NK-92 treated with Interleukin-12 subunit alpha and Interleukin-12 subunit beta, amount 100 ng/mL, for 24 hours (cell line): ENCODE results near the gene SURF6.
"Not testable (repeated sequence)": the region's sequence is repeated elsewhere in the genome, so short reads cannot be mapped to it uniquely, and the experiment has no call there.

Experiments used
- DNase-seq: peaks from one replicate; lab custom pipeline; 2025; lab: John Stamatoyannopoulos, UW

The SURF6 gene

GRCh38 chr9:133327021-133327420 lies 9.0 kb downstream of the SURF6 start:
- not testable (repeated sequence) for DNase-seq

- no peak for DNase-seq
These were observed 11.8 kb downstream of the SURF6 start for GRCh38 chr9:133323991-133324703.

GRCh38 chr9:133323211-133323610 lies 12.8 kb downstream of the SURF6 start:
- no peak for DNase-seq

- no peak for DNase-seq
These were observed 13.3 kb downstream of the SURF6 start for GRCh38 chr9:133322701-133323100.

- no peak for DNase-seq
These were observed 14.5 kb downstream of the SURF6 start for GRCh38 chr9:133321411-133321935.

- DNase-seq = no peak
These were observed 15.5 kb downstream of the SURF6 start for GRCh38 chr9:133320421-133320881.

- DNase-seq = not testable (repeated sequence)
These were observed 18.4 kb downstream of the SURF6 start for GRCh38 chr9:133317551-133317950.

GRCh38 chr9:133315997-133316396 lies 20.0 kb downstream of the SURF6 start:
- no peak for DNase-seq

GRCh38 chr9:133309608-133310007 lies 26.4 kb downstream of the SURF6 start:
- no peak for DNase-seq

GRCh38 chr9:133307301-133307700 lies 28.7 kb downstream of the SURF6 start:
- no peak for DNase-seq

GRCh38 chr9:133306242-133307204 lies 29.5 kb downstream of the SURF6 start:
- DNase-seq = no peak

GRCh38 chr9:133305731-133306130 lies 30.3 kb downstream of the SURF6 start:
- no peak for DNase-seq

- DNase-seq = no peak
These were observed 31.3 kb downstream of the SURF6 start for GRCh38 chr9:133304477-133305377.

- DNase-seq = no peak
These were observed 31.9 kb downstream of the SURF6 start for GRCh38 chr9:133304158-133304470.

- no peak for DNase-seq
These were observed 32.5 kb downstream of the SURF6 start for GRCh38 chr9:133303266-133304157.

GRCh38 chr9:133301253-133302230 lies 34.4 kb downstream of the SURF6 start:
- DNase-seq = no peak

GRCh38 chr9:133299996-133300395 lies 36.0 kb downstream of the SURF6 start:
- not testable (repeated sequence) for DNase-seq

GRCh38 chr9:133294257-133294656 lies 41.7 kb downstream of the SURF6 start:
- DNase-seq = no peak

GRCh38 chr9:133290751-133291302 lies 45.2 kb downstream of the SURF6 start:
- no peak for DNase-seq
